Inferior parietal cortex (tissue), 1 donor: ENCODE data around the gene GRM8.

ENCODE experiments used
- DNase-seq: peaks from one replicate; pipeline ENCODE4 v3.0.0-alpha.2; 2016; ENCODE audit errors: extremely low spot score

Gene GRM8

GRCh38 chr7:126529833-126530232 lies 722.9 kb downstream of the GRM8 start:
- DNase-seq: no peak

GRCh38 chr7:126529254-126529653 lies 723.5 kb downstream of the GRM8 start:
- no peak for DNase-seq

DNA sequence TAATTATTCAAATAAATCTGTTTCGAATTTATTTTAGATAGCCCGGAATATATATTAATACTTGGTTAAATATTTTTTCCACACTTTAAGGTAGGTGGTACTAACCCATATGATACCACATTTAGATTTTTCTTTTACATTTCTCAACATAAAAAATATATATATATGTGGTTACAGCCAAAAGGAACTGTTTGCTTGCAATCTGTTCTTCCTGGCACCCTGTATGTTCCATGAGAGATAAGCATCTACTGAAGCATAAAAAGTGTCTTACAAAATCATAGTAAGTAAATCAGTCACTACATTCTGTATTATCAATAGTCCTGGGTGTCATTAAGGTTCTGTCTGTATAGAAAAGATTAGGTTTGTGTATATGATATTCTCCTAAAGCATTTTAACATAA lies 726.8 kb downstream of the GRM8 start:
- no peak for DNase-seq

DNA sequence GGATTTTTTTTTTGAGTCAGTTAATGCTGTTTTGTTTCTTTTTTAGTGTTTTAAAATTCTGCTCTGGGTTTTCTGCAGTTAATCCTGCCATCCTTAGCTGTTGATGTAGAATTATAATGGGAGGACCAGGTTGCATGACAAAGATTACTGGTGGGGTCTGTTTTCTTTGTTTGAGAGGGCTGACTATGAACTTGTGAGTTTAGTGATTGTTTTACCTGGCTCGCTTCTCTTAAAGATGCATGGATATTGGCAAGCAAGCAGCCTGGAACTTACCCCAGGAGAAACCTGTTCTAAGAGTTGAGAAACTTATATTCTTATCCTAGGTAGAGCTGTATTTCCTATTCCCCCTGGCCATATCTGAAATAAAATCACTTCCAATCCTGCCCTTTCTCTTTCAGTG lies 727.8 kb downstream of the GRM8 start:
- no peak for DNase-seq

DNA sequence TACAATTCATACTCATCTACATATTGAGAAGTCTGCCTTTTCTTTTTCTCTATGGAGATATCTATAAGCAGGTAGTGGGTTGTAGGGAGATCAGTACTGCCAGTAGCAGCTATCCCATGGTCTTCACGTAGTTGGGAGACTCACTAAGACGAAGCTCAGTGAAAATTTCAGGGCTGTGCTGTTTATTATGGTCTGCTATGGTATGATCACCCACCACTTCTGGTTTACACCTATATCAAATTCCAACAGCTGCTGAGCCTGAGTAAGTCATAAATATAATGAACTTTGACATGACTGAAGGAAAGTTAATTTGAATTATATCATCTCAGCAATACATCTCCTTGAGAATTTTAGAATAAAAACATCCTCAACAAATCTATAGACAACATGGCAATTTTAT lies 741.7 kb downstream of the GRM8 start:
- DNase-seq: no peak

- no peak for DNase-seq
Observed at GRCh38 chr7:126501617-126502016, 751.1 kb downstream of the GRM8 start.

GRCh38 chr7:126499481-126499880 lies 753.3 kb downstream of the GRM8 start:
- DNase-seq: no peak

DNA sequence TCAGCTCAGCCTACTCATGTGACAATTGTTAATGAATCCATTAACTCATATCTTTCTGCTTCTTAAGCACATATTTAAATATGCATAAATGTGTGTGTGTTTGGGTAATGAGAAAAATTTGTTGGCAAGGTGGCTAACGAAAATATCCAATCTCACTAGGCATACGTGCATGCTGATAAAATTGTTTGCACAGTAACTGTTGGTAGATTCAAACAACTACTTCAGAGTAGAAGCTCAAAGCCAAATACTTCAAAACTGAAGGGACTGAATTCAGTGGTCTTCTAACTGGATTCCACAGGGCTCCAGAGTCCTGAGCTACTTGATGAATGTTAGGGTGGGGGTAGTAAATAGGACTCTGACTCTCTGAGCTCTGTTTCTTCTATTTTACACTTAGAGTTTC lies 757.0 kb downstream of the GRM8 start:
- DNase-seq: no peak

DNA sequence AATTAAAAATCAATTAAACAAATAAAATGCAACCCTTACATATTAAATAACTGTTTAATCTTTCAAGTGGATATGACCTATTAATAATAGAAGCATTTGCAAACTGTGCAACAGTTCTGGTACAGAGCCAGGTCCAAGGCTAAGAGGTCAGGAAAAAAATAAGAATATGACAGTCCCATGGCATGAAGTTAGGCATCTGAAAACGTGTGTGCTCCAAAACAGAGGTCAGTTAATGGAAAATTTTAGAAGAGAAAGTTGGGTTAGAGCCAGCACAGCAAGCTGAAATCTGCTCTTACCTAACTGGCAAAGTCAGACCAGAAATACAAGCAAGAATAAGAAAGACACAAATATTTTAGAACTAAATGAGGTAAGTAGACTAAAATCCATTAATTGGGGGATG lies 757.7 kb downstream of the GRM8 start:
- DNase-seq: no peak

DNA sequence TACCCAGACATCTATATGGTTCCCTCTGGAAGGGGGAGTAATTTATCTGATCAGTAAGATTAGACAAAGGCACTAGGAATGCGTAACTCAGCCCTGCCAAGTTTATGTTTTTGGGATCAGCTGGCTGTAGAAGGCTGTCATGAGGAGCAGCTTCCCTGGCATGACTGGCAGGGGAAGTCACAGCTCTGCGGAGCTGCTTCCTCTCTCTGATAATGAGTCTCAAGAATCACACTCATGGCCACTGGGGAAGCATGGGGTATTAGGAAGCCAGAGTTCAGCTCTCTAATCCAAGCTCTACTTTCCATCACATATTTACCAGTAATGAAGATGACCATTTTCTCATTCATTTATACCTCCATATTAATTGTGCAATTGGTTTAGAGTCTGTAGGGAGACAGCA lies 758.9 kb downstream of the GRM8 start:
- no peak for DNase-seq

GRCh38 chr7:126489874-126490273 lies 762.9 kb downstream of the GRM8 start:
- no peak for DNase-seq

DNA sequence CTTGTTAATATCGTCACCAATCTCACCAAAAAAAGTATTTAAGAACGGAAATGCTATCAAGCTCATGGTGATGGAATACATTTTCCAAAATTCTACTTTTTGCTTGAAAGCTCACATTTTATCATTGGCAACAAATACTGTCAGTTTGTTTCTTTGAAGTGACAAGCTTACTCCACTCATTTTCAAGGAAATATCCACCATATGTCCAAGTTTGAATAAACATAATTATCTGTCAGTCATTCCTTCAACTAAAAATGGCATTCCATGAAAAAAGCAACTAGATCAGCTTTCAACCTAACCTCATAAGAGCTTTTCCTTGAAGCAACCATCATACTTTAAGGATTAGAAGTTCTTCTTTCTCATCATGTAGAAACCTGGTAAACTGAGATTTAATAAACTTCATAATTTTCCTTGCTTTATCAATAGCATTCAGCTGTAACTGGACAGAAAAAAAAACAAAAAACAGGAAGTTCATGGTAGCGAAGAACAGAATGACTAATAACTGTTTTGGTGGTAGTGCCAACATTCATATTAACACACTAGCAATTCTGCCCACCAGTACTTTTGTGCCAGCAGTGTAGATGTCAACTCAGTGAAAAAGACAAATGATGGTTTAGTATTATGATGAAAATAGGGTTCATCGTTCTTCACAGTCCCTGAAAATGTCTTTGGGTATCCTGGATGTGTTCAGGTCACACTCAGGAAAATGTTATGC lies 764.9 kb downstream of the GRM8 start:
- no peak for DNase-seq

DNA sequence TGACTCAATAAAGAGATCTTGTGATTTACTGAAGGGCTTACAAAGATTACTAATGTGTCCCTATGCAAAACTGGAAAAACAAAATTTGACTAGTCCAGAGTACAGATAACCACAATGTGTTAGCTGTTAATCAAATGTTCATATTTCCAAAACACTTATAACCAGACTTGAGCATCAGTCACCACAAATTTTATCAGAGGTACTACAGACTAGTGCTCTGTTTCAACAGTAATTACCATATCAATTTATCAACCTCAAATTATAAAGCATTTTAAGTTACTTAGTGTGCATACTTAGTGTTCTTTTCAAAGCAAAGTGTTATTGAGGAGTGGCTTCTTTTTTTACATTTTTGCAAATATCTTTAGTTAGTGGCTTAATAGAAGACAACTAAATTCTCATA lies 765.9 kb downstream of the GRM8 start:
- no peak for DNase-seq

DNA sequence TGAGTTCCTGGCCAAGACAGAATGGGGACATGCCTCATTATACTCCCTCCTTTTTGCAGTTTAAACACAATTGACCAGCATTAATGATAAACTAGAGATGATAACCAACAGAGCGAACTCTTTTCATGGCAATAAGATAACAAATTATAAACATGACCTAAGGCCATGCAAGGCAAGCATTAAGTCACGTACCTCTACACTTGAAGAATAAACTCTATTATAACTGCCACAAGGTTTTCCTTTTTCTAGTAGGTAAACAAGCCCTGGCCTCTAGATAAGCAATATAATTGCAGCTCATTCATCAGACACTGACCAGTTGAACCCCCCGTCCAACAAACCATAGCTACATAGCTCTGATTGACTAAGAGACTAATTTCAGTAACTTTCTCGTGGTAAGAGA lies 767.0 kb downstream of the GRM8 start:
- no peak for DNase-seq

GRCh38 chr7:126483972-126484371 lies 768.8 kb downstream of the GRM8 start:
- no peak for DNase-seq

DNA sequence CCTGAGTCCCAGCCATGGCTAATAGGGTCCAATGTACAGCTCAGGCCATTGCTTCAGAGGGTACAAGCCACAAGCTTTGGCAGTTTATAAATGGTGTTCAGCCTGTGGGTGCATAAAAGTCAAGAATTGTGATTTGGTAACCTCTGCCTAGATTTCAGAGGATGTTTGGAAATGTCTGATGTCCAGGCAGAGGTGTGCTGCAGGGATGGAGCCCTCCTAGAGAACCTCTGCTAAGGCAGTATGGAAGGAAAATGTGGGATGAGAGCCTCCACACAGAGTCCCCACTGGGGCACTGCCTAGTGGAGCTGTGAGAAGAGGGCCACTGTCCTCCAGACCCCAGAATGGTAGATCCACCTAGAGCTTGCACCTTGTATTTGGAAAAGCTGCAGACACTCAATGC lies 779.9 kb downstream of the GRM8 start:
- DNase-seq: no peak

DNA sequence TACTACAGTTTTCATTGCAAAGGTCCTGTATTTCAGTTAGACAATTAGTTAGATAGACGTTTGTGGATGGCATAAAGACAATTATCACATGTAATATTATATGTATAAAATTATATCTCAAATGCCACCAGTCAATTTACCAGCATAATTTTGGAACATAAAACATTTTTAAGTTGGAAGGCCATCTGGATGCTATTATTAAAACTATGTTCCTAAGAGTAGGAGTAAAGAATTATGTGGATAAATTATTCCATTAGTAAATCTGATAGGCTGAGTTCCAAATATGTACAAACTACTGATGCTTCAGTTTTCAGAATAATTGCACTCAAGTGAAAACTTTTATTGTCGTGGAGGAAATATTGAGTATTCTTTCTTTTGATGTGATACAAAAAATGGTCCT lies 790.3 kb downstream of the GRM8 start:
- no peak for DNase-seq

DNA sequence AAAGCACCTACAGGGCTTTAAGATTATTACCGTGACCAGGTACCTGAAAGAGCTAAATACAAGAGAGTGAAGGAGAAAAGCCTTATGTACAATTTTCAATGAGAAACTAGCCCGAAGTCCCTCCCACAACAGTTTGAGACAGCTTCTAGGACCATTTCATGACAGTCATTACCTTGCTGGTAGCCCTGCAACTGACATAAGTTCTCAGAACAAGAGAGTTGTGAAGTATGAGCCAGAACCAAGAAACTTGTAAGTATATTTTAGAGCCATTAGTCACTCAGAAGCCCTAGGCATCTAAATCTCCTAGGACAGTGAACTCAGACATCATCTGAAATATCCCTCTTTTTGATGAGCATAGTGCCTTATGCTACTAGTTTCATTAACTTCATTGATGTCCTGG lies 792.1 kb downstream of the GRM8 start:
- DNase-seq: no peak

- no peak for DNase-seq
Observed at GRCh38 chr7:126453104-126453503, 799.6 kb downstream of the GRM8 start.

GRCh38 chr7:126450269-126450671 lies 802.5 kb downstream of the GRM8 start:
- no peak for DNase-seq

DNA sequence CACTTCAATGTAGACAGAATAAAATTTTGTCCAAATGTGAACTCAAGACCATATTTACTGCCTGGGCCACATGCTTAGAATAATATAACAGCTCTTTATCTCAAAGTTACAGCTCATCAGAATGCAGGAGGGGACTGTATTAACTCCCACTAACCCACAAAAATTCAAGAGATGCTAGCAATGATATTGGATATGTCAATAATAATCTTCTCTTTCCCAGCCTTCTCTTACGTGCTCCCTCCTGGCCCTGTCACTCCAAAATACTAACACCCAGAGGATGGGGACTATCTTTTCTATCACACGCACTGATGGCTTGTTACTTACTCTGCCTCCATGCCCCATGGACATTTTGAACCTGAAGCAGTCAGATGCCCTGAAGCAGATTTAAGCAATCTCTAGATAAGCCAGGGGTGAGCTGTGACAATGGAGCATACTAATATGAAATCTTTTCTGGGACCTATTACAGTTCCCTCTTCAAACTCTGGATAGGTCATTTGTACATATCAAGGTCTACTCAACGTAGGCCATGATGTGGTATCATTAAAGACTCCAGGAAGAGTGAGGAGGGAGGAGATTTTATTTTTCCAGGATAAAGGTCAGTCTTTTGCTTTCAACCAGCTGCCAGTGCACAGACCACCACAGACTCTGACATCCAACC lies 803.0 kb downstream of the GRM8 start:
- no peak for DNase-seq

GRCh38 chr7:126447984-126448383 lies 804.8 kb downstream of the GRM8 start:
- DNase-seq: no peak

DNA sequence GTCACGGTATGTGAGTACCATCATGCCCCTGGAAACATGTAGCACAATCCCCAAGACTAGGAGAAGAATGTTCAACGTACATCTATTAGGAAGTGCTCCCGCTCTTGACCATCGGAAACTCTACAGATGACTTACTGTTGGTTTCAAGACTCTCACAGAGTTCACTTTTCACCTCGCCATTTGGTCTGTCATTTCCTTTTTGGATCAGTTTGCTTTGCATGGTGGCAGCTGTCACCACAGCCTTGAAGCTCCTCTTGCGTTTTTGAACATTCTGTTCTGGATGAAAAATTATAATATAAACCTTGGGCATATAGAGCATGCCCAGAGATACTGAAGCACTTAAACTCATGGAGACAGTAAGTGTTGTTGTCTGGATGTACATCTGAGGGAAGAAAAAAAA lies 806.8 kb downstream of the GRM8 start:
- no peak for DNase-seq

- DNase-seq: no peak
Observed at GRCh38 chr7:126443951-126444350, 808.8 kb downstream of the GRM8 start.
